Middle frontal gyrus (tissue), 1 donor: Measurements from ENCODE around the gene TCF12.

Experiments
- DNase-seq: peaks from one replicate; pipeline ENCODE4 v3.0.0-alpha.2; 2015; ENCODE audit warnings: low spot score; ENCODE audit errors: extremely low spot score

TCF12 gene

DNA sequence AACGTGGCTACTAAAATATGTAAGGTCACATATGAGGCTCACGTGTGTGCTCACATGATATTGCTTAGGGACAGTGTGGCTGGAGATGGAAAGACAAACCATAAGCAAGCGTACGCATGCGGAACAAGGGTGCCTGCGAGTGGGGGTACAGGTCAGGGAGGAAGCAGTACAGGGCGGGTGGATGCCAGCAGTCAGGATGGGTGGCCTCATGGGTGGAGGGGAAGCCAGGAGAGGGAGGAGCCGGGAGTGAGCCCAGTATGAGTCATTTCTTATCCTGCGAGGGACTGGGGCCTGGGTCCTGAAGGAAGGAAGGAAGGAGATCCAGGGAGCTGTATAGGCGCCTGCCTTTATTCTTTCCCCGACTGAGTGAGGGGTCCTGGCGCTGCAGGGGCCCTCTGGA, 415.8 kb downstream of the TCF12 start:
- no peak for DNase-seq

GRCh38 chr15:57335293-57335715, 416.9 kb downstream of the TCF12 start:
- no peak for DNase-seq

GRCh38 chr15:57335719-57336118, 417.3 kb downstream of the TCF12 start:
- no peak for DNase-seq

- DNase-seq = no peak
Observed at GRCh38 chr15:57337868-57338411, 419.5 kb downstream of the TCF12 start.

DNA sequence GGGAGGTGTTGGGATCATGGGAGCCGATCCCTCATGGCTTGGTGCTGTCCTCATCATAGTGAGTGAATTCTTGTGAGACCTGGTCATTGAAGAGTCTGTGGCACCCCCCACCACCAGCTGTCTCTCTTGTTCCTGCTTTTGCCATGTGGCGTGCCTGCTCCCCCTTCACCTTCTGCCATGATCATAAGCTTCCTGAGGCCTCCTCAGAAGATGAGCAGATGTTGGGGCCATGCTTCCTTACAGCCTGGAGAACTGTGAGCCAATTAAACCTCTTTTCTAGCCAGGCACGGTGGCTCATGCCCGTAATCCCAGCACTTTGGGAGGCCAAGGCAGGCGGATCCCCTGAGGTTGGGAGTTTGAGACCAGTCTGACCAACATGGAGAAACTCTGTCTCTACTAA, 420.9 kb downstream of the TCF12 start:
- no peak for DNase-seq
